ENCODE measurements around the gene PM20D1.

Gene PM20D1

DNA sequence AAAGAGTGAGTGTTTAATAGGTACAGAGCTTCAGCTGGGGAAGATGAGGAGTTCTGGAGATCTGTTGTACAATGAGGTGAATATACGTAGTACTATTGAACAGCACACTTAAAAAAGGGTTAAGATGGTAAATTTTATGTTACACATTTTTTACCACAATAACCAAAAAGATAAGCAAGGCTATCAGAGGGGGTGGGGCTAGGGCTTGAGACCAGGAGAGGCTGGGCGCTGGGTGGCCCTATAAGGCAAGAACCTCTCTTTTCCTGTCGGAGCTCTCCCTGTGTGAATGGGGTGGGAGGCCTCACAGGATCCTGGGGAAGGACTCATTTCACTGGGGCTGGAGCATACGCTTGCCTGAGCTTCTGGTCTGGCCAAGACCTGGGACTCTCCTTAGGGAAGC, 45.9 kb downstream of the PM20D1 start:
- DNase-seq = no peak

DNA sequence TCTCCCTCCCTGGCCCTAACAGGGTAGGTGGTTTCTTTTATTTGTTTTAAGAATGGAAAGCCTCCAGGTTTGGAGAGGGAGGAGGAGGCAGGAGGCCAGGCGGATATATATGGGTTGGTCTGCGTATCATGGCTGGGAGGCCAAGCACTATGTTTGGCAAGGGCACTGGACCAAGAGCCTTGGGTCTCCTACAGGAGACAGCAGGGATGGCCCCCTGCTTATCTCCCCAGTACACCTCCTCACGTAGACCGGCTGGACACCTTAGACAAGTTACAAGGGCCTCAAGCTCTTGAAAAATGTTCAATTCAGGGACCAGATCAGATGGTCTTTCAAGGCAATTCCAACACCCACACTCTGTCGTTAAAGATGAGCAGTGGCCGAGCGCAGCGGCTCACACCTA, 47.9 kb downstream of the PM20D1 start:
- no peak for DNase-seq

DNA sequence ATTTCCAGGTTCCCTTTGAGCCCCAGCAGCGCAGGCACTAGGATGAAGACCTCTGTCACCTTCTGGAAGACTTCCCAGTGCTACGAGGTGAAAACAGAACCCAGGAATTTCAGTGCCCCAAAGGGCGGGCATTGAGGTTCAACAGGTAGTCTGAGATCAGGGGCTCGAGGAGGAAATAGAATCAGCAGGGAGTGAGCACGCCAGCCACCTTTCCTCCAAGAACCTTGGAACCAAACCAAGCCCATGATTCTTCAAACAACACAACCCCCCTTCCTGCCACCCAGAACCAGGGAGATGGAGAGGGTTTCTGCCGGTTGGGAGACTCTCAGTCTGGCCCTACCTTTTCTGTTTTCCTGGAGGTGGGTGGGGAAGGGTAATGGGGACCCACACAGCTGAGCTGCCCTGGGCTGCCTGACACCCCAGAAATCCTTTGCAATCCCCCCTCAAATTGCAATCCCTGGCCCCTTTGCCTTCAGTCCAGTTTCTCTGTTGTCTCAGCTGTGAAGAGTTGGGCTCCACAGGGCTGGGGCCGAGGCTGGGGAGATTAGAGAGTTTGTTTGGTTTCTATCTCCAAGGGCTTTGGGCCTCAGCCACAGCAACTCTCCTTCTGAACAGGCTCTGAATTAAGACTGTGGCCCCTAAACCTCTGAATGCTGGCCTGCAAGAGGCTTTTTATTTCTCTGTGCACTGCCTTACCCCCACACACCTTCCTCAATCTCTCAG, 48.8 kb downstream of the PM20D1 start:
- DNase-seq = no peak

DNA sequence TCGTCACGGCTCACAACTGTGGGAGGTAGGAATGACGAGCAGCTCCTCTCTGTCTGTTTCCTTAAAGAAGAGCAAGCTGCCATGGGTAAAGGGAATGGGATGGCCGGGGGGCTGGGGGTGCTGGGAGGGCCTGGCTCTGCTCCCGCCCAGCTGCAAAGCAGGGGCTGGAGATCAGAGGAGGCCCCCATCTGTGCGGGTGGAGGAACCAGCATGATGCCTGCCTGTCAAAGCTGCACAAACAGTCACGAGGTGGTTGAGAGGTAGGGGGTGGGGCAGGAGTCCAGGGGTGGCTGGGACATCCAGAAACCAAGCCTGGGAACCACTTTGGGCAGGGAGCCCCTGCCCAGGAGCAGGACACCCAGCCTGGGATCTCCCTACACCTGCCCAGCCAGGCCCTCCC, 49.5 kb downstream of the PM20D1 start:
- DNase-seq = no peak

DNA sequence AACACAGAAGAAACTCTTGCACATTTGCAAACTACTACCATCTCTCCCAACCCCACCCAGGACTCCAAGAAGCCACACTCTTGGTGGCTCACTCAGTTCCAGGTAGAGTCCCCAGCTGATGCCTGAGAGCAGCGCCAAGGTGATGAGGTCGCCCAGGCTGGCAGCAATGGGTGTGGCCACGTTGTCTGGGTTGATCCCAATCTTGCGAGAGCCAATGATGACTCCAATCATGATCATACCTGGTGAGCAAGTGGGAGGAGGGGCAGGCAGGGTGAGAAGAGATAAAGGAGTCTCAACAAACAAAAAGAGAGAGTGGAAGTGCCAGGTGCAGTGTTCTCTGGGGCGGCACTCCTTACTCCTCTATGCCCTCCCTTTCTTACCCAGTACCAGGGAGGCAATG, 51.4 kb downstream of the PM20D1 start:
- DNase-seq = no peak

DNA sequence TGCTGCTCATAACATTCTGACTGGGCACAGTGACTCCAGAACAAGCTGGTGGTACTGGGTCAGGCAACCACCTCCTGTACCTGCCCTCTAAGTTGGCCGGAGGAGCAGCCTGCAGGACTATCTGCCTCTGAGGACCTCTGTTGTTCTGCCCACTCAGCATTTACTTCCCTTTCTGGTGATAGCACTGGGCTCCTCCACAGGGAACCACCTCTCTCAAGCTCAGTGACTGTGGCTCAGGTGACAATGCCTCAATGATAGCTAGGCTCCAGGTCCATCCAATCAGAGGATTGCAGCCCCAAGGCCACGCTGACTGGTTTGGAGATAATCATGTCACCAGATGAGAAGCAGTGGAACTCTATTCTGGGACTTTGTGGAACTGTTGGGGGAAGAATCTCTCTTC, 52.8 kb downstream of the PM20D1 start:
- no peak for DNase-seq

DNA sequence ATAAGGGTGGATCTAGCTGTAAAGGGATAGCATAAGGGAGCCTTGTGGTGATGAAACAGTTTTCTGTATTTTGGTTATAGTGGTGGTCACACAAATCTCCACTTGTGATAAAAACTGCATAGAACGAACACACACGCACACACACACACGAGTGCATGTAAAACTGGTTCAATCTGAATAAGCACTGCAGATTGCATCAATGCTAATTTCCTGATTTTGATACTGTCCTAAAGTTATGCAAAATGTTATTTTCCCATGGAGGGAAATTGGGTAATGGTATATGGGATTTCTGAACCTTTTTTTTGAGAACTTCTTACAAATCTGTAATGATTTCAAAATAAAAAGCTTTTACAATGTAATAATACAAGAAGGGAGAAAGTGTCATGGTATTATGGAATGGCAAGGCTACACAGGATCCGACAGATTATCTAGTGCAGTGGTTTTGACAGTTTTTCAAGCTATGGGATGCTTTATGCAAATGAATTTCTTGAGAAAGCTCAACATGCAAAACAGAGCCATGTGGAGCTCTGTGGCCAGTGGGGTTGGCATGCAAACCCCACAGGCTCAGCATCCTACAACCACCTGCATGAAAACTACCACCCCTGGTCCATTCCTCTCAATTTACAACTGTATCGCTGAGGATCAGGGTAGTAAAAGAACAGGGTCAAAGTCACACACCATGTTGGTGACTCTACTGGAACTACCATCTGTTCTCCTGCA, 55.8 kb downstream of the PM20D1 start:
- no peak for DNase-seq

DNA sequence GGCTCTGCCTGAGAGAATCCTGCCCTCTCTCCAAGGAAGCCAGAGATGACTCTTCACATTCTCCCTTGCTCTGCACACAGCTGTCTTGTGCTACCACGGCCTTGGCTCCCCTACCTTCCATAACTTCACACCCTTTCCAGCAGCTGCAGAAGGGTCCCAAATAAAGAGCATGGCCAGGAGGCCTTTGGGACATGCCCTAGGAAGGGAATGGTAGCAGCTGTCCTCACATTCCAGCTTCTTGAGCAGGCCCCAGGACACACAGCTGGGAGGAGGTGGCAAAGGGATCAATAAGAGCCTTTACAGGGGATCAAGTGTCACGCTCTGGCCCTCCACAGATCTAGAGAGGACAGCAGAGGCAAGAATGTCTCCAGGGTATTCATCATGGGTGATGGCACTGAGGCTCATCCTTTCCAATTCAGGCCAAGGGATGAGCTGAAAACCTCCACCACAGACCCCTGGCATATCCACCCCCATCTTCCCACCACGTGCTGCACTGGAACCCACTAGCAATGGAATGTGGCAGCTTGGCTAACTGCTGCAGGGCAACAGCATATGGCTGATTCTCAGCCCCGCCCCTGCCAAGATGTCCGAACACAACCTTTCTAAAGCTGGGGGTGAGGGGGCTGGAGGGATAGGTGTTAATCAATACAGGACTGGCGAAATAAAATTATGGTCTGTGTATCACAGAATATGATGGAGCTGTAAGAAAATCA, 56.8 kb downstream of the PM20D1 start:
- DNase-seq = no peak

DNA sequence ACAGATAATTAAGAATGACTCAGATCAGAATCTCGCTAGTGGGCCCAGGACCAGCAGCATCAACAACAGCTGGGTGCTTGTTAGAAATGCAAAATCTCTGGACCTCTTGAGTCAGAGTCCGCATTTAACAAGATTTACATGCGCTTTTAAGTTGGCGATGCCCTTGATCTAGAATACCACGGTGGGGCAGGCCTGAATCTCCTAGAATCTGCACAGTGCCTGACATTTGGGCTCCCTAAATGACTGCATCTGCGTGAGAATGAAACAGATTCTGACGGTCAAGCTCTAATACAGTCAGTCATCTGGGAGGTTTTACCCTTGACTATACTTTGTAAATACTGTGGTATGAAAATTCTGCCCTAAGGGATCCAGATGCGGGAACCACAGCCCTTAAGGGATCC, 57.5 kb downstream of the PM20D1 start:
- DNase-seq = no peak

DNA sequence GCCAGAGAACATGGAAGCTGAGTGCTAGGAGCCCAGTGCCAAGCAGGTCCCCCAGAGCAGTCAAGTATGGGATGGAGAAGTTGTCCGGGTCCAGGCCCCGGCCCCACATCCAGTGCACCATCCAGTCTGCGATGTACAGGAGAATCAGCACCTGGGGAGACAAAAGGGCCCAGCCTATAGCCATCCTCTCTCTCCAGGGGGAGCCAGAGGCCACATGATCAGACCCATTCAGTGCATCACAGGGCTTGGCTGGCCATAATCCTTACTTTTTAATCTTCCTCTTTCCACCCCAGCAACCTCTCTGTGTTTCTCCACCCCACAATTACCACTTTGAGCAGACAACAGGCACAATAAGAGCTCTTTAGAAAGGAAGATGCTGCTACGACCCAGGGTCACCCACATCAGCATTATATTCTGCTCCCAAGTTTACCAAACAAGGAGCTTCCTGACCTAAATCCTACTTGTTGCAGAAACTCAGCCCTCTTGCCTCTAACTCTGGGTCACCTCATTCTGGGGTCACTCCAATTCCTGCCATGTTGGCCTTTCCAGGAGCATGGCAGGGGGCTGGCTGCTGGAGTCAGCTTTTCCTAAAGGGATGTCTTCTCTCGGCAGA, 58.3 kb downstream of the PM20D1 start:
- peak; percentile 35 for DNase-seq

DNA sequence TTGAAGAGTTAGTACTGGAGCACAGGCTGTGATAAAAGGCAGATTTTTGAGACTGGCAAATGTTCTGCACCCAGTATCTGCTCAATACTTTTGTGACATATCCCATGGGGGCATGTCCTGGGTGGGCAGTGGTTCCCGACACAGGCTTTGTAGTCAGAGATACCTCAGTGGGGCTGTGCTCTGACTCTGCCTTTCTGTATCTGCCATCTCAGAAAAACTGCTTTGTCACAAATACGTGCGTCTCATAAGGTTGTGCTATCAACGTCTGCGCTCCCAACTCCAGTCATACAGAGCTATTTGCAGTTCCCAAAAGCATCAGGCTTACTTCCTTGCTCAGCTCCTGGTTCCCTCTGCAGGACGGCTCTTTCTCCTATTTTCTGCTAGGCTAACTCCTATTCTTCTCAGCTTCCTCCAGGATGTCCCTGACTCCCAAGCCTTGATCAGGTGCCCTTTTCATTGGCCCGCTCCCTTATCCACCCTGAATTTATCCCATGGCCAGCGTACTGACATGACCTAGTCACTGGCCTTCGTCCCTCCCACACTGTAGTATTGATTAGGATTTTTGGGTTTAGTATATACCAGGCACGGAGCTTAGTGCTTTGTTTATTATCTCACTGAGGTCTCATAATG, 62.5 kb downstream of the PM20D1 start:
- no peak for DNase-seq

- DNase-seq = no peak
Observed at GRCh38 chr1:205786601-205787000, 63.3 kb downstream of the PM20D1 start.

DNA sequence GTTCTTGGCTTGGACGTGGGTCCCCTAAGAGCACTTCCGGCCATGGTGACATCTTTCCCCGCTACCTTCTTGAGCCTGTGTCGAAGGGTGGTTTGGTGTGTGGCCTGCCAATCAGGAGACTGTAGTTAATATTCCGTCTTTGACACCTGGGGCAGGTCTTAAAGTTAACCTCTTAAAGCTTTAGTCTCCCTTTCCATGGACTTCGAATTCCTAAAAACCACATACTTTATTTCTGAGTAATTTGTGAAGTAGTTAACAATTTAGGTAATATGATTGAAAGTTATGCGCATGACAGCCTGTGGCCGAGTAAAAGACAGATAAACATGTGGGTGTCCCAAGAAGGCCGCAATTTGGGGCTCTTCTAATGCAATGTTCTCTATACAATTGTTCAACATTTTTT, 64.5 kb downstream of the PM20D1 start:
- no peak for DNase-seq

DNA sequence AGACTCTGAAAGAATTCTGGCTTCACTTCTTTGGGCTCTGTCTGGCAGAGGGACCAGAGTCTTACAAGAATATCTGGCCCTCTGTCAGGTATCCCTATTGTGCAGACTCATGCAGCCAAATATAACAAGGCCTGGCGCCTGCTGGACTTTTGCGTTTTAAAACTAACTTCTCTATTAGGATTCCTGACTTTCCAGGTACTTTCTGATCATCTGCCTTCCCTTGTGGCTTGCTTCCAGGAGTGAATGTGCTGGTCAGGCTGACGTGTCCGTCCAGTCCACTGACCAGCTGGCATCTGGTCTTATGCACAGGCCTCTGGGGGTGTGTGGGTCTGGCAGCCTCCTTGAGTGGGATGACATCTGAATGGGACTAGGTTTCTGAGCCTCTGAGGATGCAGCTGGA, 66.0 kb downstream of the PM20D1 start:
- no peak for DNase-seq

DNA sequence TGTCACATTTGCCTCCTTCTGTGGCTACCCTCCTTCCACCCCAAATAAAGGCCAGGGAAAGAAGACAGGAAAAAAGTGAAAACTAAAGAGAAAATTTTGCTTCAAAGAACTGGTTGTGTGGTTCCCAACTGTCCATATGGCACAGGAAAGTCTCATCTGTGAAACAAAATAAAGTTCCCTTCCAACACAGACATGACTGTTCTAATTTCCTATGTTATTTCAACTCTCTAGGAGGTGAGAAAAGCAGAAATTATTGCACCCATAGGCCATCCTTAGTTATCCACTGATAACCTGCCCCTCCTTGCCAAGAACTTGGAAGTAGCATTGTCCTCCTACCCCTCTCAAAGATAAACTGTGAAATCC, 66.5 kb downstream of the PM20D1 start:
- DNase-seq = no peak

DNA sequence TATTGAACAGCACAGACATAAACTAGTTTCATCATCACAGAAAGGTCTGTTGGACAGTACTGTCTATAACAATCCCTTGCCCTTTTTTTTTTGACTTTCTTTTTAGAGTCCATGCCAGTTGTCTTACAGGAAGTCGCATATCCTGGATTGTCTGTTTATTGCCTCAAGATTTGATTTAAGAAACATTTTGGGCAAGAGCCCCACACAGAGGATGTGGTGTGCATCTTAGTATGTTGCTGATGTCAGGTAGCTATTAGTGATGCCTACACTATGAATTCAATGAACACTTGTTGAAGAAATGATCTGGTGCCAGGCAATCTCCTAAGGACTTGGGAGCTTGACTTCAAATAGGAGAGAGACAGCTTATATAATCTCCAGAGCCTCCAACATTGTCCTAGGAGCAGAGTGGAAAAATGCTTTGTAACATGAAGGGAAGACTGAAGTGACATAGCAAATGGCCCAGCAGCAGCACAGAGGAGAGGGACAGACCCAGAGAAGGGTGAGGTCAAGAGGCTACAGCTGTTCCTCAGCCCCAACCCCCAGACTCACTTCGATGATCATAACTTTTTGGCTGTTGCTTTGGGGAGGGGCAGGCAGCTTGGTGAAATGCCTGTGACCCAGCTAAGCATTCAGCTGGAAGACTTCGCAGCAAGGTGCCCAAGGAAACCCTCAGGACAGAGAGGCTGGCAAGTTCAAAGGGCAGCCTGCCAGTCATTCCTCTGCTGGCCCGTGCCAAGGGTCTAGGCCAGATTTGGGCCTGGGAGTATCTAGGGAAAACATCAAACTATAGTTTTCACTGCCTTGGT, 67.1 kb downstream of the PM20D1 start:
- DNase-seq = no peak

GRCh38 chr1:205780335-205780734, 69.6 kb downstream of the PM20D1 start:
- no peak for DNase-seq
